Fibroblast of the aortic adventitia (primary cell): Measurements from ENCODE around the gene BEND3. TPM values are rescaled to one million over a fixed set of nuclear protein-coding genes. Genes with fewer than 3 reads are reported as not detected.

Experiments used
- DNase-seq: peaks from one replicate; pipeline ENCODE4 v3.0.0-alpha.2; 2010; ENCODE audit warnings: low read depth
- H3K4me3 ChIP-seq: 2 replicates; pipeline ENCODE4 v1.5.1; 2011; ENCODE audit warnings: low read depth, mild to moderate bottlenecking, control low read depth, low read length, moderate library complexity
- total RNA-seq: library from RNA; depleted of rRNA; stranded (reverse); fragments of >200 nt; gene quantifications from 2 replicates; pipeline ENCODE4 v1.2.3, GENCODE V29; 2012; ENCODE audit warnings: low replicate concordance
- TF ChIP-seq, protein P1 (sequence below): IDR thresholded peaks from 2 replicates; pipeline ENCODE4 v1.5.1; 2011; ENCODE audit warnings: mild to moderate bottlenecking, low read length, control low read depth, inconsistent platforms; ENCODE audit not compliant: insufficient read depth

Gene BEND3
- total RNA-seq, 1 donor, result 1.9 TPM

DNA sequence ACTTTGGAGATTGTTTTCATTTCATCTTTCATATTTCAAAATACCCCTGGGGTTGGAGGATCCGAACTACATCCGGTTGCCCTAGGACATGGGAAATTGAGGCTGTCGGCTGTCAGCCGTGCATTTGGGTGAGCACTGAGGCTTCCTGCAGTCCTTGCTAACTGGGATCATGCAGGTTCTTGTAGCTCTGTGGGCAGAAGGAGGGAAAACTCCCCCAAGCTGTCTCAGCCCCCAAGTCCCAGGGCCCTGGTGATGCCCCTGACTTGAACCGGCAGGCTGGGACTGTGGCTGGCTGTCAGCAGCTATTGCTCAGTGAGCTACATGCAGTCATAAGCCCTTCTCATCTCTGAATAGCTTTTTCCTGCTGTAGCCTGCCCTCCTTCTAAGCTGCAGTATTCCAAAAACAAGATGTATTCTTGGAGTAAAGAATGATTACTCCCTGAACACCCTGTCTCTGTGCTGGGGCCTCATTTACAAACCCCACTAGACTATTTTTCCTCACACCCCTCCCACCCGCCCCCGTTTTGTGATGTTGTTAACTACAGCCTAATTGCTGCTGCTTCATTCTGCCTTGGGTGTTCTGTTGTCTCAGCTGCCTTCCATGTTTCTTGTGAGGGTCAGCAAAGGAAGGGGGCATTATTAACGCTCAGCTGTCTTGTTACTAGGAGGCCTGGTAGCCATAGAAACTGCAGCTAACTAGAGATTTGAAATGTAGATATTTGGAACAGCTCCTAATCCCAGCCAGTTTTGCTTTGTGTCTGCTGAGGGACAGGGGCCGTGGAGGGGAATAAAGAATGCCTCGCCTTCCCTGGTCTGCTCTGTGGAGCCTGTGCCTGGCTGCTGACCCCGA lies 69.3 kb downstream of the BEND3 start:
- TF ChIP-seq, protein P1, sequence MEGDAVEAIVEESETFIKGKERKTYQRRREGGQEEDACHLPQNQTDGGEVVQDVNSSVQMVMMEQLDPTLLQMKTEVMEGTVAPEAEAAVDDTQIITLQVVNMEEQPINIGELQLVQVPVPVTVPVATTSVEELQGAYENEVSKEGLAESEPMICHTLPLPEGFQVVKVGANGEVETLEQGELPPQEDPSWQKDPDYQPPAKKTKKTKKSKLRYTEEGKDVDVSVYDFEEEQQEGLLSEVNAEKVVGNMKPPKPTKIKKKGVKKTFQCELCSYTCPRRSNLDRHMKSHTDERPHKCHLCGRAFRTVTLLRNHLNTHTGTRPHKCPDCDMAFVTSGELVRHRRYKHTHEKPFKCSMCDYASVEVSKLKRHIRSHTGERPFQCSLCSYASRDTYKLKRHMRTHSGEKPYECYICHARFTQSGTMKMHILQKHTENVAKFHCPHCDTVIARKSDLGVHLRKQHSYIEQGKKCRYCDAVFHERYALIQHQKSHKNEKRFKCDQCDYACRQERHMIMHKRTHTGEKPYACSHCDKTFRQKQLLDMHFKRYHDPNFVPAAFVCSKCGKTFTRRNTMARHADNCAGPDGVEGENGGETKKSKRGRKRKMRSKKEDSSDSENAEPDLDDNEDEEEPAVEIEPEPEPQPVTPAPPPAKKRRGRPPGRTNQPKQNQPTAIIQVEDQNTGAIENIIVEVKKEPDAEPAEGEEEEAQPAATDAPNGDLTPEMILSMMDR, result no peak
- no peak for DNase-seq
- H3K4me3 ChIP-seq, result no peak overlapping the region

GRCh38 chr6:107033126-107033525 lies 82.2 kb downstream of the BEND3 start:
- DNase-seq, result no peak
- H3K4me3 ChIP-seq, result no peak overlapping the region
- TF ChIP-seq, protein P1, result no peak

GRCh38 chr6:107032051-107032450 lies 83.3 kb downstream of the BEND3 start:
- no peak overlapping the region for H3K4me3 ChIP-seq
- TF ChIP-seq, protein P1, result no peak
- no peak for DNase-seq

- no peak for DNase-seq
- TF ChIP-seq, protein P1, result no peak
- H3K4me3 ChIP-seq, result no peak overlapping the region
Observed at GRCh38 chr6:107030151-107030550, 85.2 kb downstream of the BEND3 start.

DNA sequence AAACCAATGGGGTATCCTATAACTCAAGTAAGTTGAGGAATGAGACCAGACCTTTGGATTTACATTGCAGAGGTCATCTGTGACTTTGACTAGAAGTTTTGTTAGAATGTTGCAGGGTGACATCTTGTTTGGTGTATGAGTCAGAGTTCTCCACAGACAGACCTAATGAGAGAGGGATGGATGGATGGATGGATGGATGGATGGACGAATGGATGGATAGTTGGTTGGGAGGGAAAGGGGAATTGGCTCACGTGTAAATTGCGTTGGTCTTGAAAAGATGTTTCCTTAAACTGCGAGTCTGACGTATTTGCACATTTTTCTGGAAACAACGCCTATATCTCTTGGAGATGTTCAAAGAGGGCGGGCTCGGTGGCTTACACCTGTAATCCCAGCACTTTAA lies 88.3 kb downstream of the BEND3 start:
- no peak for DNase-seq
- H3K4me3 ChIP-seq, result no peak overlapping the region
- TF ChIP-seq, protein P1, result no peak

DNA sequence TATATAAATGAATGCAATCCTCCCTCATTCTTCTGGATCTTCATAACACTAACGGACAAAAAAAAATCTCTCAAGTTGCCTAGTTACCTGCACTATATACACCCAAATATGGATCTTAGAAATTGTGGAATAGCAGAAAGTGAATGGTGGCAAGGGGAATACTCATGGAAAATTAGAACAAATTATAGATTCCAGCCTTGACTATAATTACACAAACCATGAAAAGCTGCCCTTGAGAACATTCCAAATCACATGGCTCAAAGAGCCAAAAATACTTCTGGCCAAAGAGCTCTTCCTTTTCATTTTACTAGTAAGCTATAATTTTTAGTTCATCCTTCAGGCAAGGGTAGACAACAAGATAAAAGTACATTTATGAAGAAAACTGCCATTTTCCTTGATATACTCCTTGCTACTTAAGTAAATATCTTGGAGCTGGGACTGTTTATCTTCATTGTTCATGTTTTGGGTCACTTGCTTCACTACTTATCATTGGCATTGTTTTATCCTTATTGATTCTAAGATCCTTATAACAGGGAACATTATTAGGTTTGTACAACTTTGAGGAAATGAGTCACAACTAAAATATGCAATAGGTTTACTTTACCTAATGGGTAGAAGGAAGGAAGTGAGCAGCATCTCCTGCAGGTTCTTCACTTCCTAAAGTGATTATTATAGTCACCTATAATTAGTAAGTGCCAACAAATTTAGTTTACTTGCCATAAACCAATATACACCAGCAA lies 93.7 kb downstream of the BEND3 start:
- no peak for DNase-seq
- no peak overlapping the region for H3K4me3 ChIP-seq
- TF ChIP-seq, protein P1, result no peak
